ENCODE data around the gene TBC1D19.
A peak's percentile ranks its signal among the peaks of the same experiment; 100 is the strongest.
"Not testable (repeated sequence)": the region's sequence is repeated elsewhere in the genome, so short reads cannot be mapped to it uniquely, and the experiment has no call there.

Gene TBC1D19

DNA sequence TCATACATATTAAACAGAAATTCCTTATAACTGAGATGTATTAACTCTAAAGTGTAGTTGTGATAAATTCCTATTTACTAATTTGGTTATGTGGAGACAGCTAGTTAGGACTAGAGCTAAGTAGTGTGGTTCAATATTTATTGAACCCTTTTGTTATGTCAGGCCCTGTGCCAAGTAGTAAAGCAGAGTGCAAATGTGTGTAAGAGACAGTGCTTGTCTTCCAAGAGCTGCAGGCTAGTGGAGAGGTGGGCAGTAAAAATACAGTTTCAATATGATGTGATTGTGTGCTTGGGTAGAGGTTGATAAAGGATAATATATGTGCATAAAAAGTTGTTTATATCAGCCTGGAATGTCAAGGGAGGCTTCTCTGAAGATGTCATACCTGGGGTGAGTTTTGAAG lies 80.0 kb downstream of the TBC1D19 start:
- no peak for DNase-seq
- no peak overlapping the region for H3K4me3 ChIP-seq (ENCODE audit: control insufficient read depth in 1 of 7, extremely low read depth in 1 of 7, insufficient read depth in 4 of 7, low read depth in 2 of 7, low read length in 6 of 7)
- CTCF ChIA-PET = no interaction called here
- POLR2A ChIA-PET = no interaction called here
- H3K36me3 ChIP-seq (ENCODE audit: control insufficient read depth in 4 of 4, insufficient read depth in 4 of 4, low read length in 3 of 4) = peaks cover 2 to 16% (median 4%) of the 10 kb centered on the region in 4 experiments
- H3K9me3 ChIP-seq (ENCODE audit: control extremely low read depth in 1 of 5, control insufficient read depth in 4 of 5, insufficient read depth in 2 of 5, low read depth in 1 of 5, low read length in 4 of 5) = no peaks in the 10 kb centered on the region
- no peaks in the 10 kb centered on the region for H3K27me3 ChIP-seq (replicated peaks in 2 of 5; ENCODE audit: control insufficient read depth in 4 of 5, insufficient read depth in 5 of 5, low read length in 4 of 5)
- no peak overlapping the region for H3K27ac ChIP-seq (ENCODE audit: insufficient read depth in 1 of 2, low read depth in 1 of 2, low read length in 2 of 2, poor library complexity in 1 of 2, severe bottlenecking in 2 of 2)
- H3K4me1 ChIP-seq (ENCODE audit: control extremely low read depth in 1 of 4, control insufficient read depth in 4 of 4, insufficient read depth in 4 of 4, low read length in 3 of 4) = no peaks in the 10 kb centered on the region

DNA sequence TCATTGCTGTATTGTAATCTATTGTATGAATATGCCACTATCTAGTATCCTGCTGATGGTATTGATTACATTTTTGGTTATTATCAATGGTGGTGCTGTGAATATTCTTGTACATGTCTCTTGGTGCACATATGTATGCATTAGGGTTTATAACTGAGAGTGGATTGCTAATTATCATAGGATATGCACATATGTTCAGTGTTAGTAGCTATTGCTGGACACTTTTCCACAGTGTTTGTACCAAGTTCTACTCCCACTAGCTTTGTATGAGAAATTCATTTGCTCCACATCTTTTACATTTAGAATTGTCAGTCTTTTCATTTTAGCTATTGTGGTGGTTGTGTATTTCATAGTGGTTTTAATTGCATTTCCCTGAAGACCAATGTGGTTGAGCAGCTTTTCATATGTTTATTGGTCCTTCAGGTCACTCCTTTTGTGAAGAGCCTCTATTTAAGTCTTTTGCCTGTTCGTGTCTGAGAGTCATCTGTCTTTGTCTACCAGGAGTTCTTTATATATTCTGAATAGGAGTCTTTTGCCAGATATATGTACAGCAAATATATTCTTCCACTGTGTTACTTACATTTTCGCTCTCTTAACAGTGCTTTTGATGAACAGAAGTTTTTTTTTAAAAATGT lies 87.1 kb downstream of the TBC1D19 start:
- H3K9me3 ChIP-seq (ENCODE audit: control extremely low read depth in 1 of 5, control insufficient read depth in 4 of 5, insufficient read depth in 2 of 5, low read depth in 1 of 5, low read length in 4 of 5) = no peaks in the 10 kb centered on the region
- DNase-seq = no peak
- H3K27me3 ChIP-seq (replicated peaks in 2 of 5; ENCODE audit: control insufficient read depth in 4 of 5, insufficient read depth in 5 of 5, low read length in 4 of 5) = no peaks in the 10 kb centered on the region
- no peak overlapping the region for H3K4me3 ChIP-seq (ENCODE audit: control insufficient read depth in 1 of 7, extremely low read depth in 1 of 7, insufficient read depth in 4 of 7, low read depth in 2 of 7, low read length in 6 of 7)
- POLR2A ChIA-PET = no interaction called here
- H3K27ac ChIP-seq (ENCODE audit: insufficient read depth in 1 of 2, low read depth in 1 of 2, low read length in 2 of 2, poor library complexity in 1 of 2, severe bottlenecking in 2 of 2) = no peak overlapping the region
- no CpG with 5 or more reads among the region's 2 CpGs for WGBS (ENCODE audit: insufficient coverage)
- CTCF ChIA-PET = no interaction called here
- H3K36me3 ChIP-seq (ENCODE audit: control insufficient read depth in 4 of 4, insufficient read depth in 4 of 4, low read length in 3 of 4) = no peaks in the 10 kb centered on the region
- no peaks in the 10 kb centered on the region for H3K4me1 ChIP-seq (ENCODE audit: control extremely low read depth in 1 of 4, control insufficient read depth in 4 of 4, insufficient read depth in 4 of 4, low read length in 3 of 4)

DNA sequence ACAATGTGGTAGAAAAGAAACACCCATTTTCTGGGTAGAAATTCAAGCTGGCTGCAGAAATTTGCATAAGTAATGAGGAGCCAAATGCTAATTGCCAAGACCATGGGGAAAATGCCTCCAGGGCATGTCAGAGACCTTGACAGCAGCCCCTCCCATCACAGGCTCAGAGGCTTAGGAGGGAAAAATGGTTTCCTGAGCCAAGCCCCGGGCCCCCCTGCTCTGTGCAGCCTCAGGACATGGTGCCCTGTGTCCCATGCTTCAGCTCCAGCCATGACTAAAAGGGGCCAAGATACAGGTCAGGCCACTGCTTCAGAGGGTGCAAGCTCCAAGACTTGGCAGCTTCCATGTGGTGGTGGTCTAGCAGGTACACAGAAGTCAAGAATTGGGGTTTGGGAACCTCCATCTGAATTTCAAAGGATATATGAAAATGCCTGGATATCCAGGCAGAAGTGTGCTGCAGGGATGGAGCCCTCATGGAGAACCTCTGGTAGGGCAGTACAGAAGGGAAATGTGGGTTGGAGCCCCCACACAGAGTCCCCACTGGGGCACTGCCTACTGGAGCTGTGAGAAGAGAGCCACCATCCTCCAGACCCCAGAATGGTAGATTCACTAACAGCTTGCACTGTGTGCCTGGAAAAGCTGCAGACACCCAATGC lies 95.3 kb downstream of the TBC1D19 start:
- WGBS (ENCODE audit: insufficient coverage) = 100% methylated on average over 1 of the region's 1 CpG
- CTCF ChIA-PET = not testable (repeated sequence)

GRCh38 chr4:26682436-26682835 lies 98.6 kb downstream of the TBC1D19 start:
- peaks cover 5 to 20% (median 12%) of the 10 kb centered on the region in 5 experiments for H3K9me3 ChIP-seq (ENCODE audit: control extremely low read depth in 1 of 5, control insufficient read depth in 4 of 5, insufficient read depth in 2 of 5, low read depth in 1 of 5, low read length in 4 of 5)
- CTCF ChIA-PET = no interaction called here
- no peaks in the 10 kb centered on the region for H3K27me3 ChIP-seq (replicated peaks in 2 of 5; ENCODE audit: control insufficient read depth in 4 of 5, insufficient read depth in 5 of 5, low read length in 4 of 5)
- H3K4me1 ChIP-seq (ENCODE audit: control extremely low read depth in 1 of 4, control insufficient read depth in 4 of 4, insufficient read depth in 4 of 4, low read length in 3 of 4) = no peaks in the 10 kb centered on the region
- no peak for DNase-seq
- H3K27ac ChIP-seq (ENCODE audit: insufficient read depth in 1 of 2, low read depth in 1 of 2, low read length in 2 of 2, poor library complexity in 1 of 2, severe bottlenecking in 2 of 2) = no peak overlapping the region
- H3K36me3 ChIP-seq (ENCODE audit: control insufficient read depth in 4 of 4, insufficient read depth in 4 of 4, low read length in 3 of 4) = peaks cover 0 to 11% (median 3%) of the 10 kb centered on the region in 4 experiments
- WGBS (ENCODE audit: insufficient coverage) = 100% methylated on average over 2 of the region's 3 CpGs
- no peak overlapping the region for H3K4me3 ChIP-seq (ENCODE audit: control insufficient read depth in 1 of 7, extremely low read depth in 1 of 7, insufficient read depth in 4 of 7, low read depth in 2 of 7, low read length in 6 of 7)
- POLR2A ChIA-PET = no interaction called here

More for the DNA sequence above, 95.3 kb downstream of the TBC1D19 start:
- H3K27ac ChIP-seq (ENCODE audit: insufficient read depth in 1 of 2, low read depth in 1 of 2, low read length in 2 of 2, poor library complexity in 1 of 2, severe bottlenecking in 2 of 2); H3K4me1 ChIP-seq (ENCODE audit: control extremely low read depth in 1 of 4, control insufficient read depth in 4 of 4, insufficient read depth in 4 of 4, low read length in 3 of 4); H3K27me3 ChIP-seq (replicated peaks in 2 of 5; ENCODE audit: control insufficient read depth in 4 of 5, insufficient read depth in 5 of 5, low read length in 4 of 5); POLR2A ChIA-PET; H3K4me3 ChIP-seq (ENCODE audit: control insufficient read depth in 1 of 7, extremely low read depth in 1 of 7, insufficient read depth in 4 of 7, low read depth in 2 of 7, low read length in 6 of 7): not testable (repeated sequence)
- peaks cover 5 to 21% (median 12%) of the 10 kb centered on the region in 5 experiments for H3K9me3 ChIP-seq (ENCODE audit: control extremely low read depth in 1 of 5, control insufficient read depth in 4 of 5, insufficient read depth in 2 of 5, low read depth in 1 of 5, low read length in 4 of 5)
- H3K36me3 ChIP-seq (ENCODE audit: control insufficient read depth in 4 of 4, insufficient read depth in 4 of 4, low read length in 3 of 4) = peaks cover 0 to 13% (median 3%) of the 10 kb centered on the region in 4 experiments
- peak in 1 of 3 donors; percentile 3 for DNase-seq

GRCh38 chr4:26685250-26685649 lies 101.4 kb downstream of the TBC1D19 start:
- ChIA-PET POLR2A (no interaction called here), CTCF (interaction anchor here (0.9 kb wide), 1 partner anchor 12 kb away, joined by 3 read pairs; no protein-coding TSS in a partner anchor)
- DNase-seq = no peak
- H3K4me1 ChIP-seq (ENCODE audit: control extremely low read depth in 1 of 4, control insufficient read depth in 4 of 4, insufficient read depth in 4 of 4, low read length in 3 of 4) = no peaks in the 10 kb centered on the region
- no peaks in the 10 kb centered on the region for H3K27me3 ChIP-seq (replicated peaks in 2 of 5; ENCODE audit: control insufficient read depth in 4 of 5, insufficient read depth in 5 of 5, low read length in 4 of 5)
- H3K4me3 ChIP-seq (ENCODE audit: control insufficient read depth in 1 of 7, extremely low read depth in 1 of 7, insufficient read depth in 4 of 7, low read depth in 2 of 7, low read length in 6 of 7) = no peak overlapping the region
- no peak overlapping the region for H3K27ac ChIP-seq (ENCODE audit: insufficient read depth in 1 of 2, low read depth in 1 of 2, low read length in 2 of 2, poor library complexity in 1 of 2, severe bottlenecking in 2 of 2)
- H3K9me3 ChIP-seq (ENCODE audit: control extremely low read depth in 1 of 5, control insufficient read depth in 4 of 5, insufficient read depth in 2 of 5, low read depth in 1 of 5, low read length in 4 of 5) = peaks cover 0 to 5% (median 0%) of the 10 kb centered on the region in 5 experiments
- WGBS (ENCODE audit: insufficient coverage) = 100% methylated on average over 1 of the region's 1 CpG
- peaks cover 0 to 5% (median under 1%) of the 10 kb centered on the region in 4 experiments for H3K36me3 ChIP-seq (ENCODE audit: control insufficient read depth in 4 of 4, insufficient read depth in 4 of 4, low read length in 3 of 4)

DNA sequence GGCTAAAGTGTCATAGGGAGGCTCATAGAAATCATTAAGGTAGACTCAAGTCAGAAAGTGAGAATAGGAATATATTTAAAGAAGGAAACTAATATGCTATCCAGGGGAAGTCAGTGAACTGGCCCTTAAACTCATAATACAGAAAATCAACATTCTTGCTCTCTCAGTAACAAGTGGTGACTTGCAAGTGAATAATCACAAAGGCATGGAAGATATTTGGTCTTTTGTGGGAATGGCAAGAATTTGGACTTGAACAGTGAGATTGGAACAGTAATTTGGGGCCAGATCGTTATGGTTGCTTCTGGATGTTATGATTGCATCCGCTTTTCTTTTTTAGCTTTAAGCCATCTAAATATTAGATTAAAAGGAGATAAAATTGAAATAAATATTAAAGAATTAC lies 103.8 kb downstream of the TBC1D19 start:
- ChIA-PET POLR2A (no interaction called here), CTCF (no interaction called here)
- no peaks in the 10 kb centered on the region for H3K4me1 ChIP-seq (ENCODE audit: control extremely low read depth in 1 of 4, control insufficient read depth in 4 of 4, insufficient read depth in 4 of 4, low read length in 3 of 4)
- WGBS (ENCODE audit: insufficient coverage) = no CpG with 5 or more reads among the region's 2 CpGs
- DNase-seq = no peak
- no peak overlapping the region for H3K27ac ChIP-seq (ENCODE audit: insufficient read depth in 1 of 2, low read depth in 1 of 2, low read length in 2 of 2, poor library complexity in 1 of 2, severe bottlenecking in 2 of 2)
- H3K4me3 ChIP-seq (ENCODE audit: control insufficient read depth in 1 of 7, extremely low read depth in 1 of 7, insufficient read depth in 4 of 7, low read depth in 2 of 7, low read length in 6 of 7) = no peak overlapping the region
- H3K27me3 ChIP-seq (replicated peaks in 2 of 5; ENCODE audit: control insufficient read depth in 4 of 5, insufficient read depth in 5 of 5, low read length in 4 of 5) = no peaks in the 10 kb centered on the region
- H3K36me3 ChIP-seq (ENCODE audit: control insufficient read depth in 4 of 4, insufficient read depth in 4 of 4, low read length in 3 of 4) = peaks cover 0 to 8% (median 3%) of the 10 kb centered on the region in 4 experiments
- H3K9me3 ChIP-seq (ENCODE audit: control extremely low read depth in 1 of 5, control insufficient read depth in 4 of 5, insufficient read depth in 2 of 5, low read depth in 1 of 5, low read length in 4 of 5) = peaks cover 0 to 5% (median 0%) of the 10 kb centered on the region in 5 experiments

DNA sequence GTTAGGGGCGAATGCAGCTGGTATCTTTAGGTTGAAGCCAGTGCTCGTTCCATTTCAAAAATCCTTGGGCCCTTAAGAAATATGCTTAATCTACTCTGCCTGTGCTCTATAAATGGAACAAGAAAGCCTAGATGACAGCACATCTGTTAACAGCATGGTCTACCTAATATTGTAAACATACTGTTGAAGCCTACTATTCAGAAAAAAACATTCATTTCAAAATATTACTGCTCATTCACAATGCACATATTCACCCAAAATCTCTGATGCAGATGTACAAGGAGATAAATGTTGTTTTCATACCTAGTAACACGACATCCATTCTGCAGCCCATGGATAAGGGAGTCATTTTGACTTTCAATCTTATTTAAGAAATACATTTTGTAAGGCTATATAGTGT lies 106.6 kb downstream of the TBC1D19 start:
- WGBS (ENCODE audit: insufficient coverage) = 100% methylated on average over 1 of the region's 3 CpGs
- no peaks in the 10 kb centered on the region for H3K27me3 ChIP-seq (replicated peaks in 2 of 5; ENCODE audit: control insufficient read depth in 4 of 5, insufficient read depth in 5 of 5, low read length in 4 of 5)
- CTCF ChIA-PET = no interaction called here

More for the DNA sequence above, 106.6 kb downstream of the TBC1D19 start:
- POLR2A ChIA-PET = no interaction called here
- DNase-seq = no peak
- Histone ChIP-seq H3K4me3 (ENCODE audit: control insufficient read depth in 1 of 7, extremely low read depth in 1 of 7, insufficient read depth in 4 of 7, low read depth in 2 of 7, low read length in 6 of 7) (no peak overlapping the region), H3K4me1 (ENCODE audit: control extremely low read depth in 1 of 4, control insufficient read depth in 4 of 4, insufficient read depth in 4 of 4, low read length in 3 of 4) (no peaks in the 10 kb centered on the region), H3K36me3 (ENCODE audit: control insufficient read depth in 4 of 4, insufficient read depth in 4 of 4, low read length in 3 of 4) (peaks cover 0 to 8% (median 3%) of the 10 kb centered on the region in 4 experiments), H3K9me3 (ENCODE audit: control extremely low read depth in 1 of 5, control insufficient read depth in 4 of 5, insufficient read depth in 2 of 5, low read depth in 1 of 5, low read length in 4 of 5) (peaks cover 0 to 8% (median 0%) of the 10 kb centered on the region in 5 experiments), H3K27ac (ENCODE audit: insufficient read depth in 1 of 2, low read depth in 1 of 2, low read length in 2 of 2, poor library complexity in 1 of 2, severe bottlenecking in 2 of 2) (no peak overlapping the region)
